ENCODE results near the gene PDXK.

PDXK gene

GRCh38 chr21:43735236-43736091, 16.5 kb downstream of the PDXK start:
- Histone ChIP-seq H3K27ac (no peak overlapping the region), H3K27me3 (ENCODE audit: insufficient read depth, low read depth, severe bottlenecking) (no peaks in the 10 kb centered on the region), H3K9me3 (ENCODE audit: severe bottlenecking) (no peaks in the 10 kb centered on the region), H3K4me3 (ENCODE audit: low read depth, low read length) (no peak overlapping the region), H3K36me3 (peaks cover 43% of the 10 kb centered on the region)
- no peak for DNase-seq
- TF ChIP-seq CTCF (IDR thresholded peaks at IDR 0.05; ENCODE audit: low read depth, low read length): no peak

GRCh38 chr21:43736224-43736883, 17.4 kb downstream of the PDXK start:
- Histone ChIP-seq H3K9me3 (ENCODE audit: severe bottlenecking) (no peaks in the 10 kb centered on the region), H3K4me3 (ENCODE audit: low read depth, low read length) (no peak overlapping the region), H3K36me3 (peaks cover 43% of the 10 kb centered on the region), H3K27ac (no peak overlapping the region), H3K27me3 (ENCODE audit: insufficient read depth, low read depth, severe bottlenecking) (no peaks in the 10 kb centered on the region)
- no peak for TF ChIP-seq CTCF (IDR thresholded peaks at IDR 0.05; ENCODE audit: low read depth, low read length)
- DNase-seq: no peak

GRCh38 chr21:43737158-43737950, 18.4 kb downstream of the PDXK start:
- H3K36me3 ChIP-seq: peaks cover 47% of the 10 kb centered on the region
- H3K27me3 ChIP-seq (ENCODE audit: insufficient read depth, low read depth, severe bottlenecking): no peaks in the 10 kb centered on the region
- H3K9me3 ChIP-seq (ENCODE audit: severe bottlenecking): no peaks in the 10 kb centered on the region
- no peak overlapping the region for H3K27ac ChIP-seq
- DNase-seq: no peak
- no peak overlapping the region for H3K4me3 ChIP-seq (ENCODE audit: low read depth, low read length)
- TF ChIP-seq CTCF (IDR thresholded peaks at IDR 0.05; ENCODE audit: low read depth, low read length): 0 out of 2 replicates have a peak, but pooled peaks have one; percentile 4

- peaks cover 52% of the 10 kb centered on the region for H3K36me3 ChIP-seq
- TF ChIP-seq CTCF (IDR thresholded peaks at IDR 0.05; ENCODE audit: low read depth, low read length): no peak
- DNase-seq: no peak
- H3K27me3 ChIP-seq (ENCODE audit: insufficient read depth, low read depth, severe bottlenecking): no peaks in the 10 kb centered on the region
- no peak overlapping the region for H3K4me3 ChIP-seq (ENCODE audit: low read depth, low read length)
- no peak overlapping the region for H3K27ac ChIP-seq
- H3K9me3 ChIP-seq (ENCODE audit: severe bottlenecking): no peaks in the 10 kb centered on the region
Measured at GRCh38 chr21:43739621-43740435, 20.9 kb downstream of the PDXK start.

- Histone ChIP-seq H3K4me3 (ENCODE audit: low read depth, low read length) (no peak overlapping the region), H3K27ac (peak overlapping the region; percentile 14), H3K36me3 (peaks cover 58% of the 10 kb centered on the region), H3K27me3 (ENCODE audit: insufficient read depth, low read depth, severe bottlenecking) (no peaks in the 10 kb centered on the region), H3K9me3 (ENCODE audit: severe bottlenecking) (no peaks in the 10 kb centered on the region)
- peak; percentile 72 for DNase-seq
- TF ChIP-seq CTCF (IDR thresholded peaks at IDR 0.05; ENCODE audit: low read depth, low read length): no peak
Measured at GRCh38 chr21:43740497-43741156, 21.7 kb downstream of the PDXK start.
